MM.1S (cell line): ENCODE data around the gene TMEM184B.

Experiments used
- EZH2 ChIP-seq: fragments of 300-600 bp; sonication (generic); optimal IDR thresholded peaks from 2 replicates; pipeline ENCODE3; 2017; ENCODE audit warnings: low read depth, mild to moderate bottlenecking, antibody characterized with exemption, low read length, mixed read lengths
- EZH2phosphoT487 ChIP-seq: fragments of 300-600 bp; sonication (generic); IDR thresholded peaks from 2 replicates; pipeline ENCODE4 v1.6.1; 2018; ENCODE audit warnings: antibody characterized with exemption, low read length
- TF ChIP-seq, protein P1 (sequence below): fragments of 300-600 bp; sonication (generic); IDR thresholded peaks from 2 replicates; pipeline ENCODE4 v1.5.1; 2016; ENCODE audit warnings: antibody characterized with exemption, low read length, mixed read lengths

DNA sequence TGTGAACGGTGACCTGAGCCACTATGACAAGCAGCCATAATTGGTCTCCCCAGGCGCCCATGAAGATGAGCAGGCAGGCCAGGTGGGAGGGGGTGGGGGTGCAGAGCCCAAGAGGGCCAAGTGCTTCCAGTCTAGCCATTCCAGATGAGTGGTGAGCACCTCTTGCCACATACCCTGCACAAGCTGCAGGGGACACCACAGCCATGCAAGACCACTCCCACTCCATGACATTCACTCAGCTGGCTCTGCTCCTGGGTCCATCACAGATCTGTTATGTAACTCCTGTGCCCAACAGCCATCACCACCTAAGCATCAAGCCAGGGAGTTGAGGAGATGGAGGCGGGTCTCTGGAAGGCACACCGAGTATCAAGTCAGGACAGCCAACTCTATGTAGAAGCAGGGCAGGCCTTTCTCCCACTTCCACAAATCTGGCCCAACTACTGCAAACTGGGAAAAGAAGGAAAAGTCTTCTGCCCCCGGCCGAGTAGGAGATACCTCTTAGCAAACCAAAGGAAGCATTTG lies 8.4 kb downstream of the TMEM184B start:
- TF ChIP-seq, protein P1, sequence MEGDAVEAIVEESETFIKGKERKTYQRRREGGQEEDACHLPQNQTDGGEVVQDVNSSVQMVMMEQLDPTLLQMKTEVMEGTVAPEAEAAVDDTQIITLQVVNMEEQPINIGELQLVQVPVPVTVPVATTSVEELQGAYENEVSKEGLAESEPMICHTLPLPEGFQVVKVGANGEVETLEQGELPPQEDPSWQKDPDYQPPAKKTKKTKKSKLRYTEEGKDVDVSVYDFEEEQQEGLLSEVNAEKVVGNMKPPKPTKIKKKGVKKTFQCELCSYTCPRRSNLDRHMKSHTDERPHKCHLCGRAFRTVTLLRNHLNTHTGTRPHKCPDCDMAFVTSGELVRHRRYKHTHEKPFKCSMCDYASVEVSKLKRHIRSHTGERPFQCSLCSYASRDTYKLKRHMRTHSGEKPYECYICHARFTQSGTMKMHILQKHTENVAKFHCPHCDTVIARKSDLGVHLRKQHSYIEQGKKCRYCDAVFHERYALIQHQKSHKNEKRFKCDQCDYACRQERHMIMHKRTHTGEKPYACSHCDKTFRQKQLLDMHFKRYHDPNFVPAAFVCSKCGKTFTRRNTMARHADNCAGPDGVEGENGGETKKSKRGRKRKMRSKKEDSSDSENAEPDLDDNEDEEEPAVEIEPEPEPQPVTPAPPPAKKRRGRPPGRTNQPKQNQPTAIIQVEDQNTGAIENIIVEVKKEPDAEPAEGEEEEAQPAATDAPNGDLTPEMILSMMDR = no peak
- TF ChIP-seq EZH2 (no peak), EZH2phosphoT487 (no peak)
